ENCODE measurements around the gene TEDDM1. TPM values are rescaled to one million over a fixed set of nuclear protein-coding genes. Genes with fewer than 3 reads are reported as not detected.

Gene TEDDM1, protein sequence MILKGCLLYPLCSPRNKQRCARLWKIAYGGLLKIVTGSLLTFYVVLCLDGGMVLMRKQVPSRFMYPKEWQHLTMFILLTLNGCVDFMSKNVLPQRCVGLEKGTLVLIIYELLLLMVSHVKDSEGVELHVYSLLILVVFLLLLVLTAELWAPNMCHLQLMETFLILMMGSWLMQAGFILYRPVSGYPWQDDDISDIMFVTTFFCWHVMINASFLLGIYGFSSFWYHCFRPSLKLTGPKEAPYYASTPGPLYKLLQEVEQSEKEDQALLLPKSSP
- polyA plus RNA-seq (2012; rRNA removed): not detected in 2 replicates
- polyA plus RNA-seq (2012; cell fraction: cytosol; rRNA removed): not detected in 2 replicates
- not detected in 2 replicates for polyA plus RNA-seq (2012; cell fraction: nucleus; rRNA removed)

GRCh38 chr1:182400567-182400966 is at the start of gene TEDDM1:
TEDDM1 (minus strand) TSS chr1:182400667; CDS start chr1:182400485, 182 bp downstream.
- H3K27me3 ChIP-seq (ENCODE audit: insufficient read depth): no peaks in the 10 kb centered on the region
- 59% methylated on average over 4 of the region's 4 CpGs for WGBS (ENCODE audit: low lambda C conversion rate)
- H3K4me2 ChIP-seq: no peak within 1 kb of the TSS
- H3K79me2 ChIP-seq (ENCODE audit: insufficient read depth): no peaks in the 10 kb centered on the region
- ChIA-PET POLR2A (no interaction called here), CTCF (interaction anchor here (0.9 to 12.2 kb wide), 3 partner anchors 257 to 316 kb away, joined by 3 to 350 read pairs (median 18); no protein-coding TSS in a partner anchor)
- no peaks in the 10 kb centered on the region for H3K9me3 ChIP-seq
- H2AFZ ChIP-seq (ENCODE audit: low read depth): no peak within 1 kb of the TSS
- no peaks in the 10 kb centered on the region for H3K9me2 ChIP-seq
- no peak within 1 kb of the TSS for H3K27ac ChIP-seq (ENCODE audit: low read depth in 2 of 2, low read length in 1 of 2)
- TF ChIP-seq MEF2A (IDR thresholded peaks at IDR 0.05; ENCODE audit: borderline replicate concordance, low read depth): no peak
- H3F3A ChIP-seq (replicated peaks; ENCODE audit: insufficient read depth): no peaks in the 10 kb centered on the region
- H3K36me3 ChIP-seq (replicated peaks in 1 of 2; ENCODE audit: control insufficient read depth in 1 of 2, insufficient read depth in 2 of 2, low read length in 1 of 2): no peaks in the 10 kb centered on the region
- H3K4me3 ChIP-seq (ENCODE audit: low read depth in 2 of 2, low read length in 1 of 2): no peak within 1 kb of the TSS
- H3K4me1 ChIP-seq (ENCODE audit: control insufficient read depth in 1 of 2, insufficient read depth in 2 of 2, low read depth in 1 of 2, low read length in 1 of 2): peaks cover 0 to 3% of the 10 kb centered on the region in 2 experiments; a peak in 2 of 4 replicates
- no peak for DNase-seq
- no peak within 1 kb of the TSS for H3K9ac ChIP-seq
- no peaks in the 10 kb centered on the region for H4K20me1 ChIP-seq (ENCODE audit: insufficient read depth)

DNA sequence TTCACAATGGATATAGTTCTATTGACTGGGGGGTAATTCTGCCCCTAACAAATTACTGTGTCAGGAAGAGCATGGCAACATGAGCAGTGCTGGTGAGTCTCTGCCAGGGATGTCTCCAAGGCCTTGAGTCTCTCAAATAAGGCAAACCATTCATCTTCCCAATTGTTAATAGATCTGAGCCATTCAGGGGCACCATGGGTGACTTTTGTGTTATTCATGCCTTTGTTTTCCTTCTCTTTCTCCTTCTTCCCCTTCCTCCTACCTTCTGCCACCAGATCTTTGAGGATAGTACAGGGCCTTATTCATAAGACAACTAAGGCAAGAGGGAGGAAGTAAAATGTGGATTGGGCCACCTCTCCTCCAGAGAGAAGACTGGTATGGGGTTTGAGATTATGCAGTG is 49.6 kb upstream of the TEDDM1 start, which contains the start of gene RGSL1:
RGSL1 (plus strand) TSS at position 60 of the 400 bp plus-strand sequence; CDS start at position 80, 20 bp downstream.
- no peak within 1 kb of the TSS for H3K27ac ChIP-seq (ENCODE audit: low read depth in 2 of 2, low read length in 1 of 2)
- no peaks in the 10 kb centered on the region for H3K4me1 ChIP-seq (ENCODE audit: control insufficient read depth in 1 of 2, insufficient read depth in 2 of 2, low read depth in 1 of 2, low read length in 1 of 2)
- no peaks in the 10 kb centered on the region for H3F3A ChIP-seq (replicated peaks; ENCODE audit: insufficient read depth)
- H3K36me3 ChIP-seq (replicated peaks in 1 of 2; ENCODE audit: control insufficient read depth in 1 of 2, insufficient read depth in 2 of 2, low read length in 1 of 2): no peaks in the 10 kb centered on the region
- no peaks in the 10 kb centered on the region for H3K27me3 ChIP-seq (ENCODE audit: insufficient read depth)
- no peak within 1 kb of the TSS for H3K9ac ChIP-seq
- no peak within 1 kb of the TSS for H3K4me2 ChIP-seq
- TF ChIP-seq RCOR1 (IDR thresholded peaks at IDR 0.05; ENCODE audit: low read length) (no peak), MXI1 (IDR thresholded peaks at IDR 0.05; ENCODE audit: low read depth, low read length) (no peak), JUND (IDR thresholded peaks at IDR 0.05) (no peak), MAX (IDR thresholded peaks at IDR 0.05; ENCODE audit: low read depth) (no peak), CTCF (IDR thresholded peaks at IDR 0.05) (no peak), RAD21 (IDR thresholded peaks at IDR 0.05; ENCODE audit: low read length) (no peak), FOXJ3 (CRISPR knock-in tag; IDR thresholded peaks at IDR 0.05) (no peak), USF2 (IDR thresholded peaks at IDR 0.05; ENCODE audit: borderline replicate concordance, low read depth, low read length) (no peak), EZH2phosphoT487 (IDR thresholded peaks at IDR 0.05; ENCODE audit: borderline replicate concordance, low read depth) (no peak), TCF12 (IDR thresholded peaks at IDR 0.05) (no peak), NRF1 (IDR thresholded peaks at IDR 0.05; ENCODE audit: low read depth, low read length) (no peak), TEAD4 (IDR thresholded peaks at IDR 0.05; ENCODE audit: borderline replicate concordance, insufficient read depth) (no peak), NFIC (IDR thresholded peaks at IDR 0.05; ENCODE audit: borderline replicate concordance) (no peak), ELF1 (IDR thresholded peaks at IDR 0.05) (no peak), PBX3 (IDR thresholded peaks at IDR 0.05) (no peak)
- TF ChIP-seq, protein P1, sequence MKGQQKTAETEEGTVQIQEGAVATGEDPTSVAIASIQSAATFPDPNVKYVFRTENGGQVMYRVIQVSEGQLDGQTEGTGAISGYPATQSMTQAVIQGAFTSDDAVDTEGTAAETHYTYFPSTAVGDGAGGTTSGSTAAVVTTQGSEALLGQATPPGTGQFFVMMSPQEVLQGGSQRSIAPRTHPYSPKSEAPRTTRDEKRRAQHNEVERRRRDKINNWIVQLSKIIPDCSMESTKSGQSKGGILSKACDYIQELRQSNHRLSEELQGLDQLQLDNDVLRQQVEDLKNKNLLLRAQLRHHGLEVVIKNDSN (IDR thresholded peaks at IDR 0.05; ENCODE audit: borderline replicate concordance, low read depth): no peak
- TF ChIP-seq, protein P2, sequence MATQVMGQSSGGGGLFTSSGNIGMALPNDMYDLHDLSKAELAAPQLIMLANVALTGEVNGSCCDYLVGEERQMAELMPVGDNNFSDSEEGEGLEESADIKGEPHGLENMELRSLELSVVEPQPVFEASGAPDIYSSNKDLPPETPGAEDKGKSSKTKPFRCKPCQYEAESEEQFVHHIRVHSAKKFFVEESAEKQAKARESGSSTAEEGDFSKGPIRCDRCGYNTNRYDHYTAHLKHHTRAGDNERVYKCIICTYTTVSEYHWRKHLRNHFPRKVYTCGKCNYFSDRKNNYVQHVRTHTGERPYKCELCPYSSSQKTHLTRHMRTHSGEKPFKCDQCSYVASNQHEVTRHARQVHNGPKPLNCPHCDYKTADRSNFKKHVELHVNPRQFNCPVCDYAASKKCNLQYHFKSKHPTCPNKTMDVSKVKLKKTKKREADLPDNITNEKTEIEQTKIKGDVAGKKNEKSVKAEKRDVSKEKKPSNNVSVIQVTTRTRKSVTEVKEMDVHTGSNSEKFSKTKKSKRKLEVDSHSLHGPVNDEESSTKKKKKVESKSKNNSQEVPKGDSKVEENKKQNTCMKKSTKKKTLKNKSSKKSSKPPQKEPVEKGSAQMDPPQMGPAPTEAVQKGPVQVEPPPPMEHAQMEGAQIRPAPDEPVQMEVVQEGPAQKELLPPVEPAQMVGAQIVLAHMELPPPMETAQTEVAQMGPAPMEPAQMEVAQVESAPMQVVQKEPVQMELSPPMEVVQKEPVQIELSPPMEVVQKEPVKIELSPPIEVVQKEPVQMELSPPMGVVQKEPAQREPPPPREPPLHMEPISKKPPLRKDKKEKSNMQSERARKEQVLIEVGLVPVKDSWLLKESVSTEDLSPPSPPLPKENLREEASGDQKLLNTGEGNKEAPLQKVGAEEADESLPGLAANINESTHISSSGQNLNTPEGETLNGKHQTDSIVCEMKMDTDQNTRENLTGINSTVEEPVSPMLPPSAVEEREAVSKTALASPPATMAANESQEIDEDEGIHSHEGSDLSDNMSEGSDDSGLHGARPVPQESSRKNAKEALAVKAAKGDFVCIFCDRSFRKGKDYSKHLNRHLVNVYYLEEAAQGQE (IDR thresholded peaks at IDR 0.05; ENCODE audit: low read depth, low read length): no peak
- no peak within 1 kb of the TSS for H2AFZ ChIP-seq (ENCODE audit: low read depth)
- H3K4me3 ChIP-seq (ENCODE audit: low read depth in 2 of 2, low read length in 1 of 2): no peak within 1 kb of the TSS
- ChIA-PET POLR2A (no interaction called here), CTCF (interaction anchor here (3.2 kb wide), 1 partner anchor 334 kb away, joined by 15 read pairs; no protein-coding TSS in a partner anchor)
- no peaks in the 10 kb centered on the region for H3K79me2 ChIP-seq (ENCODE audit: insufficient read depth)
- no peaks in the 10 kb centered on the region for H4K20me1 ChIP-seq (ENCODE audit: insufficient read depth)
- H3K9me2 ChIP-seq: no peaks in the 10 kb centered on the region
- no peaks in the 10 kb centered on the region for H3K9me3 ChIP-seq
- DNase-seq: no peak
